A673 (cell line): ENCODE measurements around the gene ZNF692. TPM values are rescaled to one million over a fixed set of nuclear protein-coding genes. Genes with fewer than 3 reads are reported as not detected.

ENCODE experiments used
- BruUV-seq: library from RNA; stranded (reverse); fragments of 400-500 nt; replicated peaks from 2 replicates; lab custom pipeline; 2021; lab: Mats Ljungman, UMichigan
- CTCF ChIA-PET: fragments of 300-600 bp; sonication (Branson Sonifier 250); formaldehyde crosslinking; loops from one replicate; lab custom pipeline; 2022; ENCODE audit warnings: antibody characterized with exemption; lab: Charles Lee
- POLR2A ChIA-PET: fragments of 300-600 bp; sonication (Branson Sonifier 250); formaldehyde crosslinking; loops from one replicate; lab custom pipeline; 2022; ENCODE audit warnings: antibody characterized with exemption; ENCODE audit not compliant: low non-redundant PET; lab: Charles Lee
- DNase-seq: peaks from one replicate; pipeline ENCODE4 v3.0.0-alpha.2; 2015; ENCODE audit warnings: low spot score
- H3K27ac ChIP-seq: fragments of 200-600 bp; sonication (generic); 2 replicates; pipeline ENCODE4 v1.5.1; 2016; ENCODE audit warnings: mixed run types, low read depth, mild to moderate bottlenecking, mixed read lengths, antibody characterized with exemption, low read length; ENCODE audit not compliant: poor library complexity, severe bottlenecking
- H3K27me3 ChIP-seq: fragments of 200-600 bp; sonication (generic); replicated peaks from 2 replicates; pipeline ENCODE4 v1.6.1; 2017; ENCODE audit warnings: mixed run types, low read depth, mild to moderate bottlenecking, mixed read lengths, antibody characterized with exemption, low read length; ENCODE audit not compliant: insufficient read depth, poor library complexity
- H3K36me3 ChIP-seq: fragments of 200-600 bp; sonication (generic); 2 replicates; pipeline ENCODE4 v1.6.1; 2016; ENCODE audit warnings: mixed run types, mild to moderate bottlenecking, mixed read lengths, antibody characterized with exemption, low read length; ENCODE audit not compliant: insufficient read depth, poor library complexity, severe bottlenecking
- H3K4me1 ChIP-seq: fragments of 200-600 bp; sonication (generic); 2 replicates; pipeline ENCODE4 v1.6.1; 2017; ENCODE audit warnings: mixed run types, mild to moderate bottlenecking, mixed read lengths, antibody characterized with exemption, low read length; ENCODE audit not compliant: insufficient read depth, poor library complexity, severe bottlenecking
- H3K4me3 ChIP-seq: fragments of 200-600 bp; sonication (generic); 2 replicates; pipeline ENCODE4 v1.5.1; 2016; ENCODE audit warnings: low read depth, mixed run types, mild to moderate bottlenecking, mixed read lengths, low read length; ENCODE audit not compliant: poor library complexity, severe bottlenecking
- H3K9me3 ChIP-seq: fragments of 200-600 bp; sonication (generic); 2 replicates; pipeline ENCODE4 v1.6.1; 2016; ENCODE audit warnings: mixed run types, low read depth, mild to moderate bottlenecking, mixed read lengths, antibody characterized with exemption, low read length; ENCODE audit not compliant: poor library complexity, severe bottlenecking
- CTCF ChIP-seq: fragments of 300-800, 200-600 bp; sonication (generic); conservative IDR thresholded peaks from 2 replicates; pipeline ENCODE4 v1.5.1; 2017; ENCODE audit warnings: low read depth, mild to moderate bottlenecking, antibody characterized with exemption, low read length, moderate library complexity, mixed read lengths
- EZH2 ChIP-seq: fragments of 200-600 bp; sonication (generic); IDR thresholded peaks from 2 replicates; pipeline ENCODE4 v1.6.1; 2017; ENCODE audit warnings: borderline replicate concordance, low read depth, mild to moderate bottlenecking, mixed read lengths, antibody characterized with exemption, low read length; ENCODE audit not compliant: poor library complexity, severe bottlenecking
- intact Hi-C: fragments of 100-400 bp; cut with micrococcal nuclease; formaldehyde crosslinking; loops from one replicate; pipeline ENCODE4 v1.10.0; 2022; ENCODE audit not compliant: unreplicated experiment
- total RNA-seq: library from RNA; stranded (reverse); gene quantifications from 2 replicates; pipeline ENCODE4 v1.2.3, GENCODE V29; 2021

The ZNF692 gene
- total RNA-seq, 1 experiment from 2014 or later = 64.5 TPM

GRCh38 chr1:248821101-248821500 lies 37.8 kb downstream of the ZNF692 start:
- no TSS peak for BruUV-seq
- H3K9me3 ChIP-seq = no peaks in the 10 kb centered on the region
- H3K4me1 ChIP-seq = peaks cover 9% of the 10 kb centered on the region
- ChIA-PET POLR2A (no interaction called here), CTCF (no interaction called here)
- H3K27me3 ChIP-seq = no peaks in the 10 kb centered on the region
- H3K27ac ChIP-seq = no peak overlapping the region
- peaks cover 19% of the 10 kb centered on the region for H3K36me3 ChIP-seq
- intact Hi-C loops = no loop called here
- no peak for DNase-seq
- no peak overlapping the region for H3K4me3 ChIP-seq
- no peak for TF ChIP-seq CTCF
- TF ChIP-seq EZH2 = no peak

- Histone ChIP-seq H3K27ac (no peak overlapping the region), H3K4me1 (peaks cover 8% of the 10 kb centered on the region), H3K36me3 (peaks cover 27% of the 10 kb centered on the region), H3K27me3 (no peaks in the 10 kb centered on the region), H3K4me3 (no peak overlapping the region), H3K9me3 (no peaks in the 10 kb centered on the region)
- POLR2A ChIA-PET = no interaction called here
- TF ChIP-seq EZH2 = no peak
- TF ChIP-seq CTCF = no peak
- CTCF ChIA-PET = no interaction called here
- no TSS peak for BruUV-seq
- DNase-seq = no peak
- intact Hi-C loops = no loop called here
Measured at GRCh38 chr1:248820041-248820585, 38.8 kb downstream of the ZNF692 start.

- POLR2A ChIA-PET = no interaction called here
- no peaks in the 10 kb centered on the region for H3K27me3 ChIP-seq
- H3K27ac ChIP-seq = no peak overlapping the region
- intact Hi-C loops = no loop called here
- H3K36me3 ChIP-seq = peaks cover 34% of the 10 kb centered on the region
- BruUV-seq = no TSS peak
- CTCF ChIA-PET = interaction anchor here (0.5 kb wide), 1 partner anchor 20 kb away, joined by 3 read pairs; no protein-coding TSS in a partner anchor
- no peak overlapping the region for H3K4me3 ChIP-seq
- no peak for DNase-seq
- no peaks in the 10 kb centered on the region for H3K4me1 ChIP-seq
- TF ChIP-seq EZH2 (no peak), CTCF (no peak)
- no peaks in the 10 kb centered on the region for H3K9me3 ChIP-seq
Measured at GRCh38 chr1:248818505-248819374, 40.1 kb downstream of the ZNF692 start.
